ENCODE results near the gene PSORS1C2.

DNA sequence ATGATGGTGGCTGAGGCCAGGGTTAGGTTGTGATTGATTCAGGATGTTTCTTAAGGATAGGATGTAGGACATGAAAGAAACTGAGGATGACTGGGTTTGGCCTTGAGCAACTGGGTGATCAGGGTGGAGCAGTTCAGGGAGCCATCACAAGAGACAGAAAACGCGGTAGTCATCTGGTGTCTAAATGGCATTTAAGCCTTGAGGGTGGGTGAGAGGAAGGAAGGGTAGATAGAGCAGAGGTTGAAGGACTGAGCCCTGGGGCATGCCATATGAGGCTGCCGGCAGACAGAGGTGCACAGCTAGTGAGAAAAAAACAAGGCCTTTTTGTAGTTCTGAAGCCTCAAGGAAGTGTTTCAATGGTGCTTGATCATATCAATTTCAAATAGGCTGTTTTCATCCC, 29.7 kb upstream of the PSORS1C2 start:
- TF ChIP-seq, protein P1, sequence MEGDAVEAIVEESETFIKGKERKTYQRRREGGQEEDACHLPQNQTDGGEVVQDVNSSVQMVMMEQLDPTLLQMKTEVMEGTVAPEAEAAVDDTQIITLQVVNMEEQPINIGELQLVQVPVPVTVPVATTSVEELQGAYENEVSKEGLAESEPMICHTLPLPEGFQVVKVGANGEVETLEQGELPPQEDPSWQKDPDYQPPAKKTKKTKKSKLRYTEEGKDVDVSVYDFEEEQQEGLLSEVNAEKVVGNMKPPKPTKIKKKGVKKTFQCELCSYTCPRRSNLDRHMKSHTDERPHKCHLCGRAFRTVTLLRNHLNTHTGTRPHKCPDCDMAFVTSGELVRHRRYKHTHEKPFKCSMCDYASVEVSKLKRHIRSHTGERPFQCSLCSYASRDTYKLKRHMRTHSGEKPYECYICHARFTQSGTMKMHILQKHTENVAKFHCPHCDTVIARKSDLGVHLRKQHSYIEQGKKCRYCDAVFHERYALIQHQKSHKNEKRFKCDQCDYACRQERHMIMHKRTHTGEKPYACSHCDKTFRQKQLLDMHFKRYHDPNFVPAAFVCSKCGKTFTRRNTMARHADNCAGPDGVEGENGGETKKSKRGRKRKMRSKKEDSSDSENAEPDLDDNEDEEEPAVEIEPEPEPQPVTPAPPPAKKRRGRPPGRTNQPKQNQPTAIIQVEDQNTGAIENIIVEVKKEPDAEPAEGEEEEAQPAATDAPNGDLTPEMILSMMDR (IDR thresholded peaks at IDR 0.05) = no peak
- TF ChIP-seq SP1 (CRISPR knock-in tag; conservative IDR thresholded peaks at IDR 0.05) (no peak), ZNF317 (CRISPR knock-in tag; IDR thresholded peaks at IDR 0.05; ENCODE audit: borderline replicate concordance, low read depth) (no peak), CREM (CRISPR knock-in tag; IDR thresholded peaks at IDR 0.05) (no peak), ESRRA (CRISPR knock-in tag; IDR thresholded peaks at IDR 0.05; ENCODE audit: borderline replicate concordance) (no peak), ZNF423 (CRISPR knock-in tag; IDR thresholded peaks at IDR 0.05) (no peak)
- TF ChIP-seq, protein P2, sequence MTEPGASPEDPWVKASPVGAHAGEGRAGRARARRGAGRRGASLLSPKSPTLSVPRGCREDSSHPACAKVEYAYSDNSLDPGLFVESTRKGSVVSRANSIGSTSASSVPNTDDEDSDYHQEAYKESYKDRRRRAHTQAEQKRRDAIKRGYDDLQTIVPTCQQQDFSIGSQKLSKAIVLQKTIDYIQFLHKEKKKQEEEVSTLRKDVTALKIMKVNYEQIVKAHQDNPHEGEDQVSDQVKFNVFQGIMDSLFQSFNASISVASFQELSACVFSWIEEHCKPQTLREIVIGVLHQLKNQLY (CRISPR knock-in tag; IDR thresholded peaks at IDR 0.05) = no peak
- TF ChIP-seq, protein P3, sequence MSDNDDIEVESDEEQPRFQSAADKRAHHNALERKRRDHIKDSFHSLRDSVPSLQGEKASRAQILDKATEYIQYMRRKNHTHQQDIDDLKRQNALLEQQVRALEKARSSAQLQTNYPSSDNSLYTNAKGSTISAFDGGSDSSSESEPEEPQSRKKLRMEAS (CRISPR knock-in tag; IDR thresholded peaks at IDR 0.05) = no peak
- TF ChIP-seq, protein P4, sequence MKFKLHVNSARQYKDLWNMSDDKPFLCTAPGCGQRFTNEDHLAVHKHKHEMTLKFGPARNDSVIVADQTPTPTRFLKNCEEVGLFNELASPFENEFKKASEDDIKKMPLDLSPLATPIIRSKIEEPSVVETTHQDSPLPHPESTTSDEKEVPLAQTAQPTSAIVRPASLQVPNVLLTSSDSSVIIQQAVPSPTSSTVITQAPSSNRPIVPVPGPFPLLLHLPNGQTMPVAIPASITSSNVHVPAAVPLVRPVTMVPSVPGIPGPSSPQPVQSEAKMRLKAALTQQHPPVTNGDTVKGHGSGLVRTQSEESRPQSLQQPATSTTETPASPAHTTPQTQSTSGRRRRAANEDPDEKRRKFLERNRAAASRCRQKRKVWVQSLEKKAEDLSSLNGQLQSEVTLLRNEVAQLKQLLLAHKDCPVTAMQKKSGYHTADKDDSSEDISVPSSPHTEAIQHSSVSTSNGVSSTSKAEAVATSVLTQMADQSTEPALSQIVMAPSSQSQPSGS (CRISPR knock-in tag; IDR thresholded peaks at IDR 0.05; ENCODE audit: borderline replicate concordance, low read depth) = no peak
- TF ChIP-seq, protein P5, sequence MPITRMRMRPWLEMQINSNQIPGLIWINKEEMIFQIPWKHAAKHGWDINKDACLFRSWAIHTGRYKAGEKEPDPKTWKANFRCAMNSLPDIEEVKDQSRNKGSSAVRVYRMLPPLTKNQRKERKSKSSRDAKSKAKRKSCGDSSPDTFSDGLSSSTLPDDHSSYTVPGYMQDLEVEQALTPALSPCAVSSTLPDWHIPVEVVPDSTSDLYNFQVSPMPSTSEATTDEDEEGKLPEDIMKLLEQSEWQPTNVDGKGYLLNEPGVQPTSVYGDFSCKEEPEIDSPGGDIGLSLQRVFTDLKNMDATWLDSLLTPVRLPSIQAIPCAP (CRISPR knock-in tag; IDR thresholded peaks at IDR 0.05) = no peak

Data from WTC11 (cell line).